Superior temporal gyrus (tissue), 1 donor: ENCODE results near the gene CCL23.
"Not testable (repeated sequence)": the region's sequence is repeated elsewhere in the genome, so short reads cannot be mapped to it uniquely, and the experiment has no call there.

Experiments used
- DNase-seq: peaks from one replicate; pipeline ENCODE4 v3.0.0-alpha.2; 2016; ENCODE audit errors: extremely low spot score

The CCL23 gene, protein sequence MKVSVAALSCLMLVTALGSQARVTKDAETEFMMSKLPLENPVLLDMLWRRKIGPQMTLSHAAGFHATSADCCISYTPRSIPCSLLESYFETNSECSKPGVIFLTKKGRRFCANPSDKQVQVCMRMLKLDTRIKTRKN

GRCh38 chr17:36017799-36018198 lies at the start of gene CCL23:
Gene CCL23, minus strand, starts transcription at chr17:36017972. Its CDS starts 75 bp downstream, at chr17:36017897.
- no peak for DNase-seq

DNA sequence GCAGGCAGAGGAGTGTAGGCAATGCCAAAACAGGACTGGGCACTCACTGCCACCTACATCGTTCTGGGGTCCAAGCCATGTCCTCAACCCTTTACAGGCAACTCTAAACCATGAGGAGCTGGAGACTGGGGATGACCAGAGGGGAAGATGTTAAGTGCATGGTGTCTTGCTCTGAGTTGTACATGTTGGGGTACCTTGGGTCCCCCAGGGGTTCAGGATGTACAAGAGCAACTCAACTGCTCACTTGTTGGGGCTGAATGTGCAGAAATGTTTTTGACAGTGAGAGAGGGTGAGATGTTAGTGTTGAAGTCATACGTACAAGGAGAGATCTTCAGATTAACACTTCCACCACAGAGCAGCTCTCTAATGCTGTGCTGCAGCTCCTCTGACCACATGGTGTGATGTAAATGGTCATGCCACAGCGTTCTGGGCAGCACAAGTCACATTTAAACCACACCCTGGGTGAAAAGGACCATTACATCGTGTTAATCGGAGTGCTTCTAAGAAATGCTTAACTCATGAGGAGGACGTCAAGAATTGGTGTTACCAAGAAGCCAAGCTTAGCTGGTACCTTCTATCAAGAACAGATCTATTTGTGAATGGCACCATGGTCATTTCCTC lies 48.7 kb upstream of the CCL23 start:
- DNase-seq: no peak

DNA sequence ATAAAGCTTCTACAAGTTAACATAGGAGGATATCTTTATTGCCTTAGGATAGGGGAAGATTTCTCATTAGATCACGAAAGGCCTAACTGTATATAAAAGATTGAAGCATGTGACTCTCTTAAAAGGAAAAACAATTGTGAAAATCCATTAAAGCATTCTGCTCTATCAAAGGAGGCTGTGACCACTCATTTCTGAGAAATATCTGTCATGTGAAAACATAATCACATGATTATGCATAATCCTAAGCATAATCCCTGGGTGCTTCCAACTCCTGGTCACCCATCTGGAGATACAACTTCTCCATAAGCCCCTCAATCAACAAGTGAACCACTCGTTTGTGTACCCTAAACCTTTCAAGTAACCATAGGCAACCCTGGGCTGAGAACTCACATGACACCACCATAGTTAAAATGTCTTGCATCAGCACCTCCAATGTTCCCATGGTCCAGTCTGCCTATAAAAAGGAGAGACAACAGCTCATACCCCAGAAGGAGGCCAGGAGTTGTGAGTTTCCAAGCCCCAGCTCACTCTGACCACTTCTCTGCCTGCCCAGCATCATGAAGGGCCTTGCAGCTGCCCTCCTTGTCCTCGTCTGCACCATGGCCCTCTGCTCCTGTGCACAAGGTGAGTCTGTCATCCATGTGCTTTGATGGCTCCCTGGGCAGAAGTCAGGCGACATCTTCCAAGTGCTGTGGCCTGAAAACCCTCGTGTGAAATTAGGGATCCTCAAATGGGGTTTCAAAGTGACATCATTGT lies 46.2 kb upstream of the CCL23 start, which contains the start of gene CCL18:
CCL18 (plus strand) TSS at position 487 of the 756 bp plus-strand sequence; CDS start at position 558, 71 bp downstream.
- DNase-seq: no peak

DNA sequence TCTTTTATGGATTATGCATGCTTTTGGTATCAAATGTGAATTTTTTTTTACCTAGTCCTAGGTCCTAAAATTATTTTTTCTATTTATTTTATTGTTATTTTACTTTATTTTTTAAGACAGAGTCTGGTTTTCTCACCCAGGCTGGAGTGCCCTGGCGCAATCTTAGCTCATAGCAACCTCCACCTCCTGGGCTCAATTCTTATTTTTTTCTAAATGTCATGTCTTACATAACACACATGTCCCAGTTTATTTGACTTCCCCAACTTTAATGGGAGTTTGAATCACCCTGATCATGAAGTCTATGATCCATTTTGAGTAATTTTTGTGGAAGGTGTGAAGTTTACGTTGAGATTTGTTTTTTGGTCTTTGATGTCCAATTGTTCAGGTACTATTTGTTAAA lies 43.0 kb upstream of the CCL23 start:
- no peak for DNase-seq

DNA sequence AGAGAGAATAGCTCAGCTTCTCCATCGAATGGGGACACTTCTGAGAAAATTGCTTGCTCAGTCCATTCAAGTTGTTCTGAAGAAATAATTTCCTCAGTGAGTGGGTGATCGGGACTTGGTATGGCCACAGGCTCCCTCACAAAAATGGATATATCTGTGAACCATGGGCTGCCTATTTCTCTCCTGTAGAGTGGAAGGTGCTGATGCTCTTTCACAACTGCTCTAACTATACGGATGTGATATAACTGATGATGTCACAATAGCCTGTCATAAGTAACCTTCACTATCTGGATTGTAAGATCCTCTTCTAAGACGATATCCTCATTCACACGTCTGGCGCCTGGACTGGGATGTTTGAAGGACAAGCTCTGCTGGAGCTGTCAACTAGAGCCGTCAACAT lies 41.6 kb upstream of the CCL23 start:
- no peak for DNase-seq

- no peak for DNase-seq
Observed at GRCh38 chr17:36057911-36058310, 40.1 kb upstream of the CCL23 start.

- no peak for DNase-seq
Observed at GRCh38 chr17:36055921-36056520, 38.2 kb upstream of the CCL23 start.

DNA sequence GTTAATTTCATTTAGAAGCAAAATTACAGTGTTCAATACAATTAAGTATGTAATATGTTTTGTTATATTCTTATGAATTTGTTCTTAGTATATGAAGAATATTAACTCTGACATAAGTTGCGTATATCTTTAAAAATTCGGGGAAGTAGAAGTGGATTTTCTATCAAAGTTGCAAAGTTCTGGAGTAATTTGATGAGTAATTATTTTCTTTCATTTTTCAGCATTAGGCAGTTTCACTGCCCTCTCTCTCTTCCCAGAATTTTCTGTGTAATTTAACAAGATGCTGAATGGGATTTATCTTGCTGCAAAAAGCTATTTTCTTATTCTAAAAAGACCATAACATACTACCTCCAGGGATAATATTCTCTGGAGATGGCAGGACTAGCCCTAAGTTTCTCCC lies 37.4 kb upstream of the CCL23 start:
- no peak for DNase-seq

DNA sequence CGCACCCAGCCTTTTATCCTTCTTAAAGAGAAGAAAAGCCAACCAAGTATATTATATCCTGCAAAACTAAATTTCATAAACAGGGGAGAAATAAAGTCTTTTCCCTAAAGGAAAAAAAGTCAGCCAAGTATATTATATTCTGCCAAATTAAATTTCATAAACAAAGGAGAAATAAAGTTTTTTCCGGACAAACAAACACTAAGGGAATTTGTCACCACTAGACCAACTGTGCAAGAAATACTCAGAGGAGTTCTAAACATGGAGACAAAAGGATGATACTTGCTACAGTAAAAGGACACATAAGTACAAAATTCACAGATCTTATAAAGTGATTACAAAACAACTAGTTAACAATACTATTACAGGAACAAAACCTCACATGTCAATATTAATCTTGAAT lies 31.9 kb upstream of the CCL23 start:
- DNase-seq: no peak

DNA sequence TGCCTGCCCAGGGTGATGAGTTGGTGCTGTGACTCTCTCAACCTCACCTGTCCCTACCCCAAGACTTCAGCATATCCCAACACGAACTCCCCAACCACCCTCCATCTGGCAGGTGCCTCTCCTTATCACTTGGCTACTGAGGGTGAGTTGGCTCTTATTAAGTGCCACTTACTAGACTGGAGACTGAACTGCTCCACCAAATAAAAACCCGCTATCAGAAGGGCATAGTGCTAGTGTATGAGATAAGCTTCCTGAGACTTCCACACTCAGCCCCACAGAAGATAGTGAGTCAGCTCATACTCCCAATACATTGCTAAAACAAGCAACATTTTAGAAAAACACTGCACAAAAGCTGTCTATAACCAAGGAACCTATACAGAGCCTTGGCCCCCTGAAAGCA lies 30.3 kb upstream of the CCL23 start:
- no peak for DNase-seq

DNA sequence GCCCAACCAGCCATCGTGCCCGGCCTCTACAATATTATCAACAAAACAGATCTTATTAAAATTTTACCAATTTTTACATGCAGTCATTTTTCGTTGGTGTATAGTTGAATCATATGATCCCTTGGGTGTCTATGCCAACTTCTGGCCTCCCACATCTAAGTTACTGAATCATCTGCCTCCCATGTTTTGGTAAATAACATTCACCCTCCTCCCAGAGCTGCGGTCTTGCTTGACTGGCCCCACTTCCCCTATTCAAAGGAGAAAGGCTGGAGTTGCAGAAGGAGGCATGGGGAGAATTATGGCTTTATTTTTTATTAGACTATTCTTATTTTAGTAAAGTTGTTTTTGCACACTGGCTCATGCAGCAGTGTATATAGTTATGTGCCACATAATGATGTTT lies 18.5 kb upstream of the CCL23 start:
- no peak for DNase-seq

GRCh38 chr17:36034127-36034526 lies 16.4 kb upstream of the CCL23 start:
- DNase-seq: no peak

DNA sequence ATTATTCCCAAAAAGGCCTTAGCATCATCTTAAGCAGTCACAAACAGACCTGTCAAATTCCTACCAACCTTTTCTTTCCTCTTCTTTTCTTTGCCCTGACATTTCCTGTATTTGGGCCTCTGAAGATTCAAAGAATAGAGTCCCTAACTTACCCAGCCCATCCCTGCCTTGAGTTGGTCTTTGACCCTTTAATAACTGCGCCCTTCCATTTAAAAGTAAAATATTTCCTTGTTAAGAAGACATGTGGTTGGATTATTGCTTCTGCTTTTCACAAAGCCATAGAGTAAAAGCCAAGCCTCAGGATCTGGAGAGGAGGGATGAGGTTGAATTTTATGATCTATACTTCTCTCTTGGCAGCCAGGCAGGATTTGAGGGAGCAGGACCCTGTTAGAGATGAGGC lies 13.2 kb upstream of the CCL23 start:
- DNase-seq: no peak

DNA sequence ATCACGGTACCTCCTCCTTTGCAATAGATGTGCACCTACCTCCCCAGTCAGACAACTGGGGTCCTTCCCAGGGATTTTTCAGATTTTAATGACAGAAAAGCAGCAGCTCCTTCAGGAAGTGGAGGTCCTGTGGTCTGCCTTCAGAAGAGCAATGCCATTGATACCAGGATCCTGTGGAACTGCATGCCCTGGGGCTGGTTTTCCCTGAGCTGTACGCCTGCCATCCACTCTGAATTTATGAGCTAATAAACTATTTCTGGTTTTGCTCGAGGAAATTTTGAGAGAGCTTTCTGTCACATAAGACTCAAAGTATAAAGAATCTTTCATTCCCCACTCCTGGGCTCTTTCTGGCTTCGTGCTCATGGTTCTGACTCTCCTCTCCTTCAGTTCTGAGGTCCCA lies 10.0 kb upstream of the CCL23 start:
- no peak for DNase-seq

- no peak for DNase-seq
Observed at GRCh38 chr17:36024106-36024869, 6.5 kb upstream of the CCL23 start.

DNA sequence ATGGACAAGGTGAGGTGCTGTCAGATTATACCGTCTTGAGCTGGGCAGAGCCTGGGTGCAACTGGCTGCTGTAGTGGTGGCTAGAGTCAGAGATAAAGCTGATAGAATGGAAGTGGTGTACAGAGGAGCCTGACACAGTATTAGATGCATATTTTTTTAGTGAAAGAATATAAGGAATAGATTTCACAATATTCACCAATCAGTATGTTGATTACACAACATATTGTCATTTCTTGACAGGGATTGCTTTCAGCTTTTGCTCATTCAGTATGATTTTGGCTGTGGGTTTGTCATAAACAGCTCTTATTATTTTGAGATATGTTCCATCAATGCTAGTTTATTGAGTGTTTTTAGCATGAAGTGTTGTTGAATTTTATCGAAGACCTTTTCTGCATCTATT lies 1.7 kb upstream of the CCL23 start:
- no peak for DNase-seq

GRCh38 chr17:36016555-36016954 lies 1.2 kb downstream of the CCL23 start:
- DNase-seq: no peak

GRCh38 chr17:36015895-36016294 lies 1.9 kb downstream of the CCL23 start:
- not testable (repeated sequence) for DNase-seq

GRCh38 chr17:36014946-36015345 lies 2.8 kb downstream of the CCL23 start:
- no peak for DNase-seq

- DNase-seq: no peak
Observed at GRCh38 chr17:36011201-36011600, 6.6 kb downstream of the CCL23 start.

- DNase-seq: no peak
Observed at GRCh38 chr17:36008998-36009665, 8.6 kb downstream of the CCL23 start.
